Nephron (organoid): ENCODE data around the gene CSNK2A2.

Source experiments
- H3K27ac Mint-ChIP-seq, 3 experiments: 2 replicates each; pipeline ENCODE4 v1.8.0; 2020; ENCODE audit warnings: mixed read lengths in 3 of 3, mild to moderate bottlenecking in 2 of 3, moderate library complexity in 1 of 3
- H3K27me3 Mint-ChIP-seq: 2 replicates; pipeline ENCODE4 v1.8.0; 2021; ENCODE audit warnings: low read depth, mild to moderate bottlenecking, moderate library complexity, mixed read lengths
- H3K36me3 Mint-ChIP-seq: 2 replicates; pipeline ENCODE4 v1.8.0; 2020; ENCODE audit warnings: low read depth, mixed read lengths
- H3K4me1 Mint-ChIP-seq: 2 replicates; pipeline ENCODE4 v1.8.0; 2020; ENCODE audit warnings: mixed read lengths
- H3K4me3 Mint-ChIP-seq, 3 experiments: 2 replicates each; pipeline ENCODE4 v1.8.0; 2020; ENCODE audit warnings: mild to moderate bottlenecking in 3 of 3, mixed read lengths in 3 of 3, moderate library complexity in 2 of 3
- H3K9me3 Mint-ChIP-seq: 2 replicates; pipeline ENCODE4 v1.8.0; 2020; ENCODE audit warnings: mixed read lengths
- CTCF ChIP-seq, 3 experiments: fragments of 200-600 bp; sonication (generic); IDR thresholded peaks; one replicate each; pipeline ENCODE4 v1.5.0; 2021; ENCODE audit warnings: antibody characterized with exemption in 3 of 3; ENCODE audit not compliant: unreplicated experiment in 3 of 3

CSNK2A2 gene

DNA sequence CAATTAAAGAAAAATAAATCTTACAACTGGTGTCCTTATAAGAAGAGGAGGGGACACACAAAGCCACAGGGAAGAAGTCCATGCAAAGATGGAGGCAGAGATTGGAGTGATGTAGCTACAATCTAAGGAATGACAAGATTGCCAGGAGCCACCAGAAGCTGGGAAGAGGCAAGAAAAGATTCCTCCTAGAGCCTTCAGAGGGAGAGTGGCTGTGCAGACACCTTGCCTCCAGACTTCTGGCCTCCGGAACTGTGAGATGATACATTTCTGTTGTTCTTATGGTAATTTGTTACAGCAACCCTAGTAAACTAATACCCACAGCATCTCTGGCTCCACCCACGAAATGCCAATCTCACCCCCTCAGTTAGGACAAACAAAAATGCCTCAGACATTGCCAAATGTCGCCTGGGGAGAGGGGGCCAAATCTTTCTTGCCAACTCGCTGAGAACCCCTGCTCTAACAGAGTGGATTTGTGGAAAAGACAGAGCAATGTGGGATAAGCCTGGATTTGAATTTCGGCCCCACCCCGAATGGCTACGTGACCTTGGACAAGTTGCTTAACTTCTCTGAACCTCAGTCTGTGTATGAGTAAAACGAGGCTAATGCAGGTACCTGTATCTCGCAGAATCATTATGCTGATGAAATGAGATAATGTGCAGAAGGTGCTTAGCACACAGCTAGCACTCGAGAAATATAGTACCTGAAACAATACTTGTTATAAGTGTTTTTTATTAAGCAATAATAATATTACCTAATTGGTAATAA lies 37.1 kb upstream of the CSNK2A2 start:
- Mint-ChIP-seq H3K9me3 (no peaks in the 10 kb centered on the region), H3K36me3 (no peaks in the 10 kb centered on the region), H3K27ac (no peak overlapping the region), H3K27me3 (peaks cover 30% of the 10 kb centered on the region), H3K4me1 (no peaks in the 10 kb centered on the region), H3K4me3 (peak overlapping the region in 2 of 3 experiments; percentile 17 to 23)
- no peak for TF ChIP-seq CTCF (IDR thresholded peaks at IDR 0.05; ENCODE audit: unreplicated experiment in 3 of 3)

GRCh38 chr16:58230259-58230658 lies 32.4 kb upstream of the CSNK2A2 start:
- H3K27me3 Mint-ChIP-seq, result peaks cover 17% of the 10 kb centered on the region
- H3K36me3 Mint-ChIP-seq, result no peaks in the 10 kb centered on the region
- TF ChIP-seq CTCF (IDR thresholded peaks at IDR 0.05; ENCODE audit: unreplicated experiment in 3 of 3), result no peak
- H3K4me1 Mint-ChIP-seq, result no peaks in the 10 kb centered on the region
- no peak overlapping the region for H3K27ac Mint-ChIP-seq
- H3K4me3 Mint-ChIP-seq, result no peak overlapping the region
- H3K9me3 Mint-ChIP-seq, result no peaks in the 10 kb centered on the region

DNA sequence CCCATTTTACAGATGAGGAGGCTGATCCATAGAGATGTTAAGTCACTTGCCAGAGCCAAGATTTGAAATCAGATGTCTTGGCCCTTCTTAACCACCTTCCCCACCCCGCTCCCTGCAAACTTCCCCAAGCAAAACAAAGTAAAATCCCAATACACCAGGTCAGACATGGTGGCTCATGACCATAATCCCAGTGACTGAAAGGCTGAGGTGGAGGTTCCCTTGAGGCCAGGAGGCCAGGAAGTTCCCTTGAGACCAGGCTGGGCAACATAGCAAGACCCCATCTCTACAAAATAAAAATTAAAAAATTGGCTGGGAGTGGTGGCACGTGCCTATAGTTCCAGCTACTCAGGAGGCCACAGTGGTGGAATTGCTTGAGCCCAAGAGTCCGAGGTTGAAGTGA lies 28.9 kb upstream of the CSNK2A2 start:
- Mint-ChIP-seq H3K36me3 (no peaks in the 10 kb centered on the region), H3K9me3 (no peaks in the 10 kb centered on the region), H3K27ac (no peak overlapping the region), H3K27me3 (peaks cover 24% of the 10 kb centered on the region), H3K4me1 (no peaks in the 10 kb centered on the region), H3K4me3 (no peak overlapping the region)
- no peak for TF ChIP-seq CTCF (IDR thresholded peaks at IDR 0.05; ENCODE audit: unreplicated experiment in 3 of 3)

- no peak overlapping the region for H3K27ac Mint-ChIP-seq
- no peak overlapping the region for H3K4me3 Mint-ChIP-seq
- no peak for TF ChIP-seq CTCF (IDR thresholded peaks at IDR 0.05; ENCODE audit: unreplicated experiment in 3 of 3)
These were observed 28.2 kb upstream of the CSNK2A2 start for GRCh38 chr16:58225965-58226602.

GRCh38 chr16:58222532-58223316 lies 24.8 kb upstream of the CSNK2A2 start:
- no peak for TF ChIP-seq CTCF (IDR thresholded peaks at IDR 0.05; ENCODE audit: unreplicated experiment in 3 of 3)
- Mint-ChIP-seq H3K4me1 (no peaks in the 10 kb centered on the region), H3K27ac (no peak overlapping the region), H3K36me3 (no peaks in the 10 kb centered on the region), H3K9me3 (peaks cover 6% of the 10 kb centered on the region), H3K27me3 (peaks cover 47% of the 10 kb centered on the region), H3K4me3 (no peak overlapping the region)

More at GRCh38 chr16:58225965-58226602, 28.2 kb upstream of the CSNK2A2 start:
- Mint-ChIP-seq H3K4me1 (no peaks in the 10 kb centered on the region), H3K9me3 (no peaks in the 10 kb centered on the region), H3K27me3 (peaks cover 24% of the 10 kb centered on the region), H3K36me3 (no peaks in the 10 kb centered on the region)
